Motor neuron (in vitro differentiated cells): ENCODE results near the gene ABR. TPM values are rescaled to one million over a fixed set of nuclear protein-coding genes. Genes with fewer than 3 reads are reported as not detected.
"Not testable (repeated sequence)": the region's sequence is repeated elsewhere in the genome, so short reads cannot be mapped to it uniquely, and the experiment has no call there.

Experiments
- ATAC-seq, 8 experiments: fragments of 200-7000 bp; cut with Tn5 transposase; replicated peaks in 6 of 8; 2 replicates each; pipeline ENCODE4 v1.8.0; 2021; ENCODE audit warnings: mild to moderate bottlenecking in 8 of 8, moderate library complexity in 8 of 8
- H3K27ac ChIP-seq, 2 donors: fragments of 250-450 bp; sonication (Bioruptor Pico); 2 replicates each; pipeline ENCODE4 v1.9.0; 2021; ENCODE audit warnings: antibody characterized with exemption in 2 of 2, mild to moderate bottlenecking in 2 of 2, moderate library complexity in 1 of 2
- H3K4me1 ChIP-seq, 2 donors: fragments of 250-450 bp; sonication (Bioruptor Pico); replicated peaks in 1 of 2; 2 replicates each; pipeline ENCODE4 v1.6.1; 2021; ENCODE audit warnings: antibody characterized with exemption in 2 of 2, mild to moderate bottlenecking in 2 of 2, moderate library complexity in 1 of 2
- H3K4me3 ChIP-seq, 5 donors: fragments of 250-450 bp; sonication (Bioruptor Pico); 2 replicates each; pipeline ENCODE4 v1.9.0; 2021; ENCODE audit warnings: antibody characterized with exemption in 5 of 5, mild to moderate bottlenecking in 5 of 5, moderate library complexity in 4 of 5
- WGBS, 10 experiments: fragments of 450-650 bp; shearing (Covaris generic); methylation state at CpG; one replicate each; pipeline ENCODE4 v1.0.0; 2022; 5-methylcytosine and 5-hydroxymethylcytosine counted together
- in situ Hi-C, 9 experiments: fragments of 400-800 bp; cut with MboI; loops; one replicate each; pipeline ENCODE4 v1.15.0; 2021; ENCODE audit warnings: low sequenced_read_pairs in 9 of 9, low pct_unique_long_range_greater_than_20kb in 2 of 9; ENCODE audit not compliant: unreplicated experiment in 9 of 9
- total RNA-seq, 8 experiments: library from RNA; unstranded; fragments of 300-600 nt; gene quantifications; 2 replicates each; pipeline versions ENCODE4 v1.2.3 to v1.2.4, GENCODE V29; 2022

The ABR gene
- total RNA-seq, 8 experiments from 2014 or later: 21.4 to 87.4 (median 33.1) TPM

- in situ Hi-C loops: no loop called here
- ATAC-seq: peak in 5 of 8 experiments; percentile 41 to 64 (median 62)
- H3K4me1 ChIP-seq: peaks cover 12 to 15% of the 10 kb centered on the region in 2 donors
- H3K4me3 ChIP-seq: no peak overlapping the region
- no peak overlapping the region for H3K27ac ChIP-seq
- WGBS, 10 experiments: 80 to 100% (median 83%) methylated on average over 1 to 7 of the region's 19 CpGs; no CpG with 5 or more reads in 2 of the 10 experiments
These were observed 36.7 kb upstream of the ABR start for GRCh38 chr17:1216217-1217088.

DNA sequence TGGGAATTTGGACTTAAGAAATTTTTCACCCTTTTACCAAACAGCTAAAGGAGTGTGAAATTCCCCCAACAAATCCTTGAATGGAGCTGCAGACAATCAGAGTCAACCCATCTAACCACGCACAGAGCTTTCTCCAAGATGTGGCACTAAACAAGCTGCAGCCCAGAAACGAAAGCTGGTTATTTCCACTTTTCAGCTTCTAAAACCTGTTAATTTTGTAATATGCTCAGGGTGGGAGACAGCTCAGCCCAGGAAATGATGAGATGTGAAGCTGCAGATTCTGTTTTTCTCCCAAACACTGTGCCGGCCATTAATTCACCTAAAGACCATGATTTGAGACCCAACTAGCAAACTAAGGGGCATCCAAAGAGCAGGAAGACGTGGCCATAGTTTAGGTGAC is 33.2 kb upstream of the ABR start:
- in situ Hi-C loops: no loop called here
- Histone ChIP-seq H3K4me1 (peaks cover 12 to 15% of the 10 kb centered on the region in 2 donors), H3K27ac (no peak overlapping the region), H3K4me3 (no peak overlapping the region)
- ATAC-seq: no peak
- 30 to 100% (median 60%) methylated on average over 1 to 3 of the region's 4 CpGs; no CpG with 5 or more reads in 2 of the 10 experiments for WGBS, 10 experiments

DNA sequence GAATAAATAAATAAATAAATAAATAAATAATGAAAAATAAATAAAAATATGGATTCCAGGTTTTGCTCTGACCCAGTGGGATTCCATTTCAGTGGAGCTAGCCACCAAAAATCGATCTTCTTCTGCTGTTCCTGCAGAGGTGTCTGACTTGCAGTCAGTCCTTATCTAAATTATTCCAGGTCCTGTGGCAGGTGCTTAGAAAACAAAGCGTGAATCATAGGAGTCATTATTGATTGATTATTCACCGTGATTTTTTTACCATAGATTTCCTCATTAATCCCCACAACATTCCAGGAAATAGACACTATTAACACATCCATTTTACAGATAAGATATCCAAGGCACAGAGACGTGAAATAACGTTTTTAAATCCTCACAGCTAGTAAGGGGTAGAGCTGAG is 31.5 kb upstream of the ABR start:
- Histone ChIP-seq H3K27ac (no peak overlapping the region), H3K4me1 (peaks cover 4% of the 10 kb centered on the region in 2 donors), H3K4me3 (no peak overlapping the region)
- WGBS, 10 experiments: 18 to 100% (median 73%) methylated on average over 1 to 5 of the region's 5 CpGs; no CpG with 5 or more reads in 1 of the 10 experiments
- ATAC-seq: no peak
- in situ Hi-C loops: no loop called here

DNA sequence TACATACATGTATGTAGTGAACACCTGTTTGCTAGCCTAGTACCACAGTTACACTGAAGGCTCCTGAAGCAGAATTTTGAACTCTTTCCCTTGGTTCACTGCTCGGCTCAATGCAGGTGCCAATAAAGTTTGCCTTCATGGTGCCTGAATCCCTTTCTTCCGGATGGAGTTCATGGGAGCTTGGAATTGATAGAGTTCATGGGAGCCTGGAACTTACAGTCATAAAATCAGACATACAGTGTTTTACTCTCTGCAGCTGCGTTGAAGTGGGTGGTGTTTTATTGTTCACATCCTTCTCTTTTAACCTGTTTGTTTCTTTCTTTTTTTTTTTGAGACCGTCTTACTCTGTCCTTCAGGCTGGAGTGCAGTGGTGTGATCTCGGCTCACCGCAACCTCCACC is 29.2 kb upstream of the ABR start:
- no peak for ATAC-seq
- 48 to 100% (median 84%) methylated on average over 1 to 6 of the region's 6 CpGs; no CpG with 5 or more reads in 1 of the 10 experiments for WGBS, 10 experiments
- in situ Hi-C loops: no loop called here

DNA sequence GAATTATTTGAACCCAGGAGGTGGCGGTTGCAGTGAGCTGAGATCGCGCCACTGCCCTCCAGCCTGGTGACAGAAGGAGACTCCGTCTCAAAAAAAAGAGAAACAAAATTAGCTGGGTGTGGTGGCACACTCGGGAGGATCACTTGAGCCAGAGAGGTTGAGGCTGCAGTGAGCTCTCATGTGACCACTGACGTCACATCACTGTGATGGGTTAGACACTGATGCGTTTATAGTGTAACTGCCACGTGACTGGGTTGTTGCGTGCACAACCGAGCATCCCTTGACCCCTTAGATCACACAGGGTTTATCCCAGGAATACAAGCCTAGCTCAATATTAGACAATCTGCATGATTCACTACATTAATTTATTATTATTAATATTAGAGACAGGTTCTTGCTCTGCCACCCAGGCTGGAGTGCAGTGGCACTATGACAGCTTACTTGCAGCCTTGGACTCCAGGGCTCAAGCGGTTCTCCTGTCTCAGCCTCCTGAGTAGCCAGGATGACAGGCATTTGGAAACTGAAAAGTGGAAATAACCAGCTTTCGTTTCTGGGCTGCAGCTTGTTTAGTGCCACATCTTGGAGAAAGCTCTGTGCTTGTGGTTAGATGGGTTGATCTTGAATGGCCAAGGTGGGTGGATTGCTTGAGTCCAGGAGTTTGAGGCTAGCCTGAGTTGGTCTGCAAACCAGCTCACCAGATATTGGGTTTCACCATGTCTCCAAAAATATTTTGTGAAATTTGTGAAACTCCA is 26.4 kb upstream of the ABR start:
- peaks cover 0 to 4% of the 10 kb centered on the region in 2 donors for H3K4me1 ChIP-seq
- H3K27ac ChIP-seq: no peak overlapping the region
- no peak overlapping the region for H3K4me3 ChIP-seq
- in situ Hi-C loops: no loop called here
- ATAC-seq: no peak
- 52 to 92% (median 82%) methylated on average over 2 to 10 of the region's 12 CpGs; no CpG with 5 or more reads in 2 of the 10 experiments for WGBS, 10 experiments

More for the DNA sequence above, 29.2 kb upstream of the ABR start:
- Histone ChIP-seq H3K27ac (no peak overlapping the region), H3K4me3 (no peak overlapping the region), H3K4me1 (peaks cover 0 to 2% of the 10 kb centered on the region in 2 donors)

- H3K4me1 ChIP-seq: peaks cover 0 to 4% of the 10 kb centered on the region in 2 donors
- in situ Hi-C loops: no loop called here
- H3K4me3 ChIP-seq: peak overlapping the region; percentile 36 to 73 (median 53)
- H3K27ac ChIP-seq: no peak overlapping the region
- peak in 1 of 8 experiments; percentile 19 for ATAC-seq
- WGBS, 10 experiments: 38 to 100% (median 51%) methylated on average over 1 to 9 of the region's 19 CpGs; no CpG with 5 or more reads in 4 of the 10 experiments
These were observed 24.1 kb upstream of the ABR start for GRCh38 chr17:1203967-1204291.

GRCh38 chr17:1203111-1203966 is 23.6 kb upstream of the ABR start:
- 26 to 80% (median 43%) methylated on average over 1 to 7 of the region's 91 CpGs; no CpG with 5 or more reads in 6 of the 10 experiments for WGBS, 10 experiments
- peak overlapping the region; percentile 36 to 73 (median 53) for H3K4me3 ChIP-seq
- ATAC-seq: peak; percentile 69 to 81 (median 74)
- H3K27ac ChIP-seq: no peak overlapping the region
- in situ Hi-C loops: no loop called here
- H3K4me1 ChIP-seq: peaks cover 0 to 4% of the 10 kb centered on the region in 2 donors

- no peak for ATAC-seq
- no peak overlapping the region for H3K27ac ChIP-seq
- H3K4me1 ChIP-seq: peaks cover 9 to 13% of the 10 kb centered on the region in 2 donors
- 73 to 97% (median 84%) methylated on average over 1 to 5 of the region's 5 CpGs; no CpG with 5 or more reads in 4 of the 10 experiments for WGBS, 10 experiments
- in situ Hi-C loops: no loop called here
- H3K4me3 ChIP-seq: no peak overlapping the region
These were observed 22.5 kb upstream of the ABR start for GRCh38 chr17:1202291-1202690.

- WGBS, 10 experiments: 80 to 100% (median 83%) methylated on average over 1 to 20 of the region's 25 CpGs; no CpG with 5 or more reads in 1 of the 10 experiments
These were observed 21.4 kb upstream of the ABR start for GRCh38 chr17:1201132-1201702.

GRCh38 chr17:1199271-1199743 is 19.5 kb upstream of the ABR start:
- in situ Hi-C loops, H3K4me3 ChIP-seq, ATAC-seq, H3K27ac ChIP-seq: not testable (repeated sequence)
- WGBS, 10 experiments: 64 to 100% (median 83%) methylated on average over 1 to 8 of the region's 10 CpGs; no CpG with 5 or more reads in 6 of the 10 experiments
- peaks cover 9 to 16% of the 10 kb centered on the region in 2 donors for H3K4me1 ChIP-seq

More at GRCh38 chr17:1201132-1201702, 21.4 kb upstream of the ABR start:
- H3K4me3 ChIP-seq: no peak overlapping the region
- peaks cover 9 to 16% of the 10 kb centered on the region in 2 donors for H3K4me1 ChIP-seq
- in situ Hi-C loops: no loop called here
- ATAC-seq: no peak
- no peak overlapping the region for H3K27ac ChIP-seq

GRCh38 chr17:1197781-1198490 is 18.2 kb upstream of the ABR start:
- Histone ChIP-seq H3K27ac (no peak overlapping the region), H3K4me1 (peaks cover 9 to 11% of the 10 kb centered on the region in 2 donors), H3K4me3 (no peak overlapping the region)
- WGBS, 10 experiments: 8 to 100% (median 58%) methylated on average over 1 to 9 of the region's 17 CpGs; no CpG with 5 or more reads in 3 of the 10 experiments
- in situ Hi-C loops: no loop called here
- peak in 7 of 8 experiments; percentile 11 to 61 (median 52) for ATAC-seq
